Measurements from ENCODE around the gene MIB1.

MIB1 gene

GRCh38 chr18:21740538-21741311, at the start of gene MIB1:
Gene MIB1, plus strand, starts transcription at chr18:21740792. Its CDS starts 792 bp downstream, at chr18:21741584.
- peak; percentile 99 for DNase-seq
- H3K36me3 Mint-ChIP-seq (ENCODE audit: low read depth): peaks cover 37% of the 10 kb centered on the region
- H3K4me1 Mint-ChIP-seq: peaks cover 48% of the 10 kb centered on the region
- H3K9me3 Mint-ChIP-seq: peaks cover 28% of the 10 kb centered on the region
- H3K4me3 Mint-ChIP-seq: peak within 1 kb of the TSS; percentile 91
- no peak for TF ChIP-seq CTCF (IDR thresholded peaks at IDR 0.05)
- peaks cover 7% of the 10 kb centered on the region for H3K27me3 Mint-ChIP-seq (ENCODE audit: low read depth, poor library complexity)
- H3K27ac Mint-ChIP-seq: peak within 1 kb of the TSS; percentile 99

GRCh38 chr18:21693322-21693721, 47.3 kb upstream of the MIB1 start:
- no peak for TF ChIP-seq CTCF (IDR thresholded peaks at IDR 0.05)
- Mint-ChIP-seq H3K4me1 (peaks cover 7% of the 10 kb centered on the region), H3K27me3 (ENCODE audit: low read depth, poor library complexity) (peaks cover 5% of the 10 kb centered on the region), H3K9me3 (peaks cover 31% of the 10 kb centered on the region), H3K36me3 (ENCODE audit: low read depth) (peaks cover 56% of the 10 kb centered on the region), H3K4me3 (no peak overlapping the region), H3K27ac (no peak overlapping the region)
- DNase-seq: no peak

- H3K4me3 Mint-ChIP-seq: no peak overlapping the region
- H3K36me3 Mint-ChIP-seq (ENCODE audit: low read depth): peaks cover 25% of the 10 kb centered on the region
- peaks cover 6% of the 10 kb centered on the region for H3K27me3 Mint-ChIP-seq (ENCODE audit: low read depth, poor library complexity)
- H3K27ac Mint-ChIP-seq: no peak overlapping the region
- no peak for DNase-seq
- peaks cover 8% of the 10 kb centered on the region for H3K9me3 Mint-ChIP-seq
- TF ChIP-seq CTCF (IDR thresholded peaks at IDR 0.05): no peak
- H3K4me1 Mint-ChIP-seq: peaks cover 13% of the 10 kb centered on the region
Observed at GRCh38 chr18:21700528-21701075, 40.0 kb upstream of the MIB1 start.

GRCh38 chr18:21701621-21702020, 39.0 kb upstream of the MIB1 start:
- H3K36me3 Mint-ChIP-seq (ENCODE audit: low read depth): peaks cover 24% of the 10 kb centered on the region
- H3K4me1 Mint-ChIP-seq: peaks cover 13% of the 10 kb centered on the region
- no peak overlapping the region for H3K27ac Mint-ChIP-seq
- no peak for DNase-seq
- peaks cover 12% of the 10 kb centered on the region for H3K9me3 Mint-ChIP-seq
- TF ChIP-seq CTCF (IDR thresholded peaks at IDR 0.05): no peak
- H3K27me3 Mint-ChIP-seq (ENCODE audit: low read depth, poor library complexity): peaks cover 6% of the 10 kb centered on the region
- no peak overlapping the region for H3K4me3 Mint-ChIP-seq

- H3K27ac Mint-ChIP-seq: no peak overlapping the region
Observed at GRCh38 chr18:21702602-21703001, 38.0 kb upstream of the MIB1 start.

More at GRCh38 chr18:21702602-21703001, 38.0 kb upstream of the MIB1 start:
- TF ChIP-seq CTCF (IDR thresholded peaks at IDR 0.05): no peak
- H3K27me3 Mint-ChIP-seq (ENCODE audit: low read depth, poor library complexity): peaks cover 6% of the 10 kb centered on the region
- H3K36me3 Mint-ChIP-seq (ENCODE audit: low read depth): peaks cover 28% of the 10 kb centered on the region
- DNase-seq: no peak
- H3K4me1 Mint-ChIP-seq: peaks cover 17% of the 10 kb centered on the region
- peaks cover 21% of the 10 kb centered on the region for H3K9me3 Mint-ChIP-seq
- H3K4me3 Mint-ChIP-seq: peak overlapping the region; percentile 89
